Activated CD4-positive, alpha-beta T cell treated with anti-CD3 and anti-CD28 coated beads, Interleukin-2, amount 10 ng/mL, durations not matched to agents 24 days and 14 days (primary cell): ENCODE results near the gene TOX3. TPM values are rescaled to one million over a fixed set of nuclear protein-coding genes. Genes with fewer than 3 reads are reported as not detected.

Experiments
- DNase-seq: peaks from one replicate; pipeline ENCODE4 v3.0.0; 2022
- H3K27ac Mint-ChIP-seq: one replicate; pipeline ENCODE4 v1.8.0; 2022; ENCODE audit warnings: mild to moderate bottlenecking, mixed read lengths
- H3K27me3 Mint-ChIP-seq: one replicate; pipeline ENCODE4 v1.8.0; 2022; ENCODE audit warnings: mixed read lengths
- H3K36me3 Mint-ChIP-seq: one replicate; pipeline ENCODE4 v1.8.0; 2022; ENCODE audit warnings: low read depth, mild to moderate bottlenecking, mixed read lengths
- H3K4me1 Mint-ChIP-seq: one replicate; pipeline ENCODE4 v1.8.0; 2021; ENCODE audit warnings: mixed read lengths
- H3K4me3 Mint-ChIP-seq: one replicate; pipeline ENCODE4 v1.8.0; 2022; ENCODE audit warnings: mild to moderate bottlenecking, moderate library complexity, mixed read lengths
- H3K9me3 Mint-ChIP-seq: one replicate; pipeline ENCODE4 v1.8.0; 2021; ENCODE audit warnings: mixed read lengths
- intact Hi-C: fragments of 100-400 bp; cut with micrococcal nuclease; formaldehyde crosslinking; loops from one replicate; pipeline ENCODE4 v1.15.1; 2023
- total RNA-seq: library from RNA; stranded (reverse); gene quantifications from 2 replicates; pipeline ENCODE4 v1.2.3, GENCODE V29; 2022

Gene TOX3
- total RNA-seq, 1 donor from 2014 or later: not detected

DNA sequence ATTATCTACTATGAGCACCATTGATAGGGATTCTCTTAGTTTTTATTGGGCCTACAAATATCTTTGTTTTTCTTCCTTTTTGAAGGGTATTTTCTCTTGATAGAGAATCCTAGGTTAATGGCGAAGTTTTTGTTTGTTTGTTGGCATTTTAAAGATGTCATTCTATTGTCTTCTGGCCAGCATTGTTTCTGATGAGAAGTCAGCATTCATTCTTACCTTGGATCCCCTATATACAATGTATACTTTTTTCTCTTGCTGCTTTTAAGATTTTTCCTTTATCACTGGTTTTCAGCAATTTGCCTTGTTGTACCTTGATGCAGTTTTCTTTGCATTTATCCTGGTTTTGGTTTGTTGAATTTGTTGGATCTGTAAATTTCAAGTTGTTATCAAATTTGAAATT is 130.1 kb downstream of the TOX3 start:
- Mint-ChIP-seq H3K4me3 (no peak overlapping the region), H3K4me1 (no peaks in the 10 kb centered on the region), H3K27ac (no peak overlapping the region), H3K9me3 (peaks cover 3% of the 10 kb centered on the region), H3K36me3 (no peaks in the 10 kb centered on the region), H3K27me3 (no peaks in the 10 kb centered on the region)
- intact Hi-C loops: no loop called here
- no peak for DNase-seq

DNA sequence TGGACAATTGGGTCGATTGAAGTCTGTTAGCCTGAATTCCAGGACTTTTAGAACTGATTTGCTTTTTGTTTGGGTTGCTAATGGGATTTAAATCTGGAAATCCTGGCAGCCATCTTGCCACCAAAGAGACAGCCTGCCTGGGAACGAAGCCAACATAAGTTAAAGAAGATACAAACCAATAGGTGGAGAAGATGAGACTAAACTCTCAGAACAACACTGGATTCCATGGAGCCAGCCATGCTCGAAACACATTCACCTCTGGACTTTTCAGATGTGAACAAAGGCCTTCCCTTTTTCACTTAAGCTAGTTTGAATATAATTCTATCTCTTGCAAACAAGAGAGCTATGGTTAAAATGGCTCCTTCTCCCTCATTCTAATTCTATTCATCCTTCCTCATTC is 135.9 kb downstream of the TOX3 start:
- no peaks in the 10 kb centered on the region for H3K4me1 Mint-ChIP-seq
- intact Hi-C loops: no loop called here
- no peaks in the 10 kb centered on the region for H3K27me3 Mint-ChIP-seq
- no peak overlapping the region for H3K4me3 Mint-ChIP-seq
- H3K36me3 Mint-ChIP-seq: no peaks in the 10 kb centered on the region
- H3K27ac Mint-ChIP-seq: no peak overlapping the region
- peaks cover under 1% of the 10 kb centered on the region for H3K9me3 Mint-ChIP-seq
- no peak for DNase-seq

DNA sequence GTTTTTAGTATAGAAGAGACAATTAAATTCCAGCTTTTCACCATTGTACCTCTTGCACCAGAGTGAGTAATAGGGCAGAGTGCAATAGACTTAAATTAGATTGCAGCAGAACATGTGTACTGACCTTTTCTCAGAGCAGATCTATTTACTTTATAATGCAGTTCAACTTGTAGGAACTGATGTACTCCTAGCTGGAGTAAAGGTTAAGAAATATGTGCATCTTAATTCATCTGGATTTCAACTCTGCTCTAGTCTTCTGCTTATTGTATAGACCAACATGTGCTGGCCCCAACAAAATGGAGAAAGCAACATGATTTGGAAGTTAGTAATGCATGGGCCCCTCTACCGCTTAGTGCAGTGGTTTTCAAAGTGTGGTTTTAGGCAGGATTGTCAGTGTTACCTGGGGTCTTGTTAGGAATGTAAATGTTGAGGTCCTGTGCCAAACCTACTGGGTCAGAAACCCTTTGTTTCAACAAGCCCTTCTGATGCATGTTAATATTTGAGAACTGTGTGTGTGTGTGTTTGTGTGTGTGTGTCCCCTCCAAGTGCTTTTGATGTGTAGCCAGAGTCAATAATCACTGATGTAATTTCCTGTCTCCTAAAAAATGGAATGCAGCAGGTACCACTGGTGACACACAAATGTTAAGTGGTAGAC is 138.6 kb downstream of the TOX3 start:
- Mint-ChIP-seq H3K27ac (no peak overlapping the region), H3K4me1 (no peaks in the 10 kb centered on the region), H3K4me3 (no peak overlapping the region), H3K27me3 (no peaks in the 10 kb centered on the region), H3K36me3 (no peaks in the 10 kb centered on the region), H3K9me3 (peaks cover 3% of the 10 kb centered on the region)
- no peak for DNase-seq
- intact Hi-C loops: no loop called here

DNA sequence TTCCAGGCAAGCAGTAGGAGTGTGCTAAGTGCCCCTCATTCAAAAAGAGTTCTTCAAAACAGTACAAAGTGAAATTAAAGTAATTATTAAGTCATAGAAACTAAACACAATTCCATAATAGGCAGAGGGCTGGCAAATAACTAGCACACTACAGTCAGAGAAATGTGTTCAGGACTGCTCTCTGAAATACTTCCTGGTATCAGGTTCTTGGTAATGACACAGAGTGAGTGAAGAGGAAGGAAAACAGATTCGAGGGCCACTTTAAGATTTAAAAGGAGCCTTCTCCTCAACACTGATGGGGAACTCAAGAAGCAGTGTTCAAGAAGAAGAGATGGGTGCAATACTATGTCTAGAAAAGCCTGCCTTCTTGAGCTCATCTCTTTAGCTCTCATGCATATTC is 139.2 kb downstream of the TOX3 start:
- H3K27me3 Mint-ChIP-seq: no peaks in the 10 kb centered on the region
- H3K9me3 Mint-ChIP-seq: peaks cover 3% of the 10 kb centered on the region

DNA sequence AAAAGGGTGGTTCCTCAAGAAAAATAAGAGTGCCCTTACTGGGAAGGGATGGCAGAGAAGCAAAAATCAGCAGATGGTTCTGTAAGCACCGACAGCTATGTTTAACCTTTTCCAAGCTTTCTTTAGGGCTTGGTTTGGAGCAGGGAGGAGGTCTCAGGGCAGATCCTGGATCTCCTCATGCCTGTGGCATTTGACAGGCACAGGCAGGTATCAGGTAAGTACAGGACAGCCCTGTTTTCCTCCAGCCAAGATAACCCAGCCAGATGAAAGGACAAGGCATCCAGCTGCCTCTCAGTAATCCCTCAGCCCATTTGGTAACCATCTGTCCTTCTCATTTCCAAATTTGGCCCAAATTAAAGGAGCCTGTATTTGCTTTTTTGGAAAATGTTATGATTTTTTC is 141.5 kb downstream of the TOX3 start:
- H3K4me1 Mint-ChIP-seq: no peaks in the 10 kb centered on the region
- H3K27ac Mint-ChIP-seq: no peak overlapping the region
- DNase-seq: no peak
- intact Hi-C loops: no loop called here
- H3K36me3 Mint-ChIP-seq: no peaks in the 10 kb centered on the region
- H3K27me3 Mint-ChIP-seq: no peaks in the 10 kb centered on the region
- no peak overlapping the region for H3K4me3 Mint-ChIP-seq
- H3K9me3 Mint-ChIP-seq: peaks cover 3% of the 10 kb centered on the region

More for the DNA sequence above, 139.2 kb downstream of the TOX3 start:
- no peak overlapping the region for H3K27ac Mint-ChIP-seq
- no peaks in the 10 kb centered on the region for H3K36me3 Mint-ChIP-seq
- DNase-seq: no peak
- intact Hi-C loops: no loop called here
- no peak overlapping the region for H3K4me3 Mint-ChIP-seq
- H3K4me1 Mint-ChIP-seq: no peaks in the 10 kb centered on the region

DNA sequence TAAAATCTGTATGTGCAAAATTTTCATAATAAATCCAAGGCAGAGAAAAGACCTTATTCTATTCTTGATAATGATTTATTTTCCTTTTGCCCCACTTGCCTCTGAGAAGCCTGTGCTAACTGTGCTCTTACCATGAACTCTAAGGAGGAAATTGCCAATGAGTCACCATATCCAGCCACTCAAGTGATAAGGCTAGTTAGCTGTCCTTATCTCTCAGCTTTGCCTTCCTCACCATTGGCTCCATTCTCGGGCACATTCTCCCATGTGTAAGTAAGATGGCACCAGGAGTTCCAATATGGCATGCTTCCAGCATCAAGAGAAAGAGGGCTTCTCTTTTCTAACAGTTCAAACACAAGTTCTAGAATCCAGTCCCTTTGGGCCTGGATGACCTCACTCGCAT is 142.4 kb downstream of the TOX3 start:
- intact Hi-C loops: no loop called here
- Mint-ChIP-seq H3K36me3 (no peaks in the 10 kb centered on the region), H3K9me3 (peaks cover 3% of the 10 kb centered on the region), H3K4me1 (no peaks in the 10 kb centered on the region), H3K4me3 (no peak overlapping the region), H3K27me3 (no peaks in the 10 kb centered on the region), H3K27ac (no peak overlapping the region)
- DNase-seq: no peak

DNA sequence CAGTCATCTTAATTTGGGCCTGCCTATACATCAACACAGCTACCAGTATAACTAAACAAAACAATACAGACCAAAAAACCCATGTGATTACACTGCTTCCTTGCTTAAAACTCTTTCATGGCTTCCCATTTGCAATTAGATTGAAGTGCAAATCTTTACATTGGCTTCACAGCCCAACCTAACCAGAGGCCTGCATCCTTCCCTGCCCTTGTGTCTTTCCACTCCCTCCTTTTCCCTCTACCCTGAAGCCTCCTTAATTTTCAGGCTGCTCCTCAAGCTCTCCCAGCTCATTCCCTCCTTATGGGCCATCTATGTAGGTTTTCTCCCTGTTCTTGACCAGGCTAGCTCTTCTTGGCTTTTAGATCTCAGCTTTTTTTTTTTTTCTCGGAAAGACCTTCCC is 147.8 kb downstream of the TOX3 start:
- Mint-ChIP-seq H3K4me1 (no peaks in the 10 kb centered on the region), H3K9me3 (peaks cover 9% of the 10 kb centered on the region), H3K27me3 (no peaks in the 10 kb centered on the region), H3K27ac (no peak overlapping the region), H3K4me3 (no peak overlapping the region), H3K36me3 (no peaks in the 10 kb centered on the region)
- no peak for DNase-seq
- intact Hi-C loops: no loop called here

DNA sequence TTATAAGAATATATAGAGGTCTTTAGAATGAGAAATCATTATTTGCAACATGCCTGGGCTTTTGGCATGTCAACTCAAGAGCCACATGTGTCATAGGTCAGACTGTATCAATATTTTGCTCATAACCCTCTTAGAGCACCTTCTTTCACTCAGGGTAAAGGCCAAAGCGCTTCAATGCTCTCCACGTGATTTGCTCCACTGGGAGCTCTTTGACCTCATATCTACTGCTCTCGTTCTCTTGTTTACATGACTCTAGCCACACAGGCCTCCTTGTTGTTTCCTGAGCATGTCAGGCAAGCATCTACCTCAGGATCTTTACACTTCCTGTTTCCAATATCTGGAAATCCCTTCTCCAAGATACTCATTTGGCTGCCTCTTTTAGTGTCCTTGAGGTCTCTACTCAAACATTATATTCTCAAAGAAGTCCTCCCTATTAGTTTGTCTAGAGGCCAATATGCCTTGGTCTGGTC is 148.4 kb downstream of the TOX3 start:
- Mint-ChIP-seq H3K4me3 (no peak overlapping the region), H3K27me3 (no peaks in the 10 kb centered on the region), H3K36me3 (no peaks in the 10 kb centered on the region), H3K27ac (no peak overlapping the region), H3K4me1 (no peaks in the 10 kb centered on the region), H3K9me3 (peaks cover 9% of the 10 kb centered on the region)
- DNase-seq: no peak
- intact Hi-C loops: no loop called here

DNA sequence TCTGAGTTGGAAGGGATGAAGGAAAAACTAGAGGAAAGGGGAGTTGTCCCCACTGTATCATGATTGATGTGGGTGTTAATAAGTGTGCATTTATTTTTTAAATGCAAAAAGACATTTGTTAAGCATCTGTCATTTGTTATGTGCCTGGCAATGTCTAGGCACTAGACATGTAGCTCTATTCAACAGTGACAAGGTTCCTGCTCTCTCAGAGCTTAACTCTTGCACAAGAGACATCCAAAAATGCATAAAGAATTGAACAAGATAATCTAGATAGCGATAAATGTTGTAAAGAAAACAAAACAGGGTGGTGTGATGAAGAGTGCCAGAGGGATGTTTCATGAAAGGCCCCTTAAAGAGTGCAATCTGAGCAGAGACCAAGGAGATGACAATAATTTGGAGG is 148.9 kb downstream of the TOX3 start:
- Mint-ChIP-seq H3K27me3 (no peaks in the 10 kb centered on the region), H3K27ac (no peak overlapping the region), H3K36me3 (no peaks in the 10 kb centered on the region), H3K9me3 (peaks cover 9% of the 10 kb centered on the region), H3K4me3 (no peak overlapping the region), H3K4me1 (no peaks in the 10 kb centered on the region)
- intact Hi-C loops: no loop called here
- DNase-seq: no peak

DNA sequence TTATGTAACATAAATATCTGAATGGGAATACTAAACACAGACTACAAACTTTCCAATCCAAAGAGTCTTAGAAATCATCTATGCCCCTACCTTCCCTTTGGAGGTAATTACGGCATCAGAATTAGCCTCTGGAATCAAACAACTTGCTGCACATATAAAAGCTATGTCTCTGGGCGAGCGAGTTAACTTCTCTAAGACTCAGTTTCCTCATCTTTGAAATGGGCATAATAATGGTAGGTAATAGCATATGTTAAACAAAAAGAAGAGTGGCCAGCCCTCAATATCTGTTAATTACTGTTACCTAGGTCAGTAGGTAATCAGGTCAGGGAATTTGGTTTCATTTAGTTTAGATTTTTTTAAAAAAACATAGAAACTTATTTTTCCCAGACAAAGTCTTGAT is 153.5 kb downstream of the TOX3 start:
- no peak for DNase-seq
- H3K36me3 Mint-ChIP-seq: no peaks in the 10 kb centered on the region
- intact Hi-C loops: no loop called here
- no peaks in the 10 kb centered on the region for H3K4me1 Mint-ChIP-seq
- no peak overlapping the region for H3K27ac Mint-ChIP-seq
- H3K9me3 Mint-ChIP-seq: peaks cover 9% of the 10 kb centered on the region
- H3K4me3 Mint-ChIP-seq: no peak overlapping the region
- H3K27me3 Mint-ChIP-seq: no peaks in the 10 kb centered on the region

DNA sequence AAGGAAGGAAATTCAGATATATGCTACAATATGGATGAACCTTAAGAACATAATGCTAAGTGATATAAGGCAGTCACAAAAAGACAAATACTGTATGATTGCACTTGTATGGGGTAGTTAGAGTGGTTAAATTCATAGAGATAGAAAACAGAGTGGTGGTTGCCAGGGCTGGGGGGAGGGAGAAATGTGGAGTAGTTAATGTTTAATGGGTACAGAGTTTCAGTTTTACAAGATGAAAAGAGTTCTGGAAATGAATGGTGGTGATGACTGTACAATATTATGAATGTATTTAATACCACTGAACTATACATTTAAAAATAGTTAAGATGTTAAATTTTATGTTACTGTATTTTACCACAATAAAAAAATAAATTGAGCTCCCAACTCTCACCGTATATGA is 157.9 kb downstream of the TOX3 start:
- no peaks in the 10 kb centered on the region for H3K9me3 Mint-ChIP-seq
- no peak overlapping the region for H3K4me3 Mint-ChIP-seq
- intact Hi-C loops: no loop called here
- no peaks in the 10 kb centered on the region for H3K4me1 Mint-ChIP-seq
- H3K36me3 Mint-ChIP-seq: no peaks in the 10 kb centered on the region
- H3K27me3 Mint-ChIP-seq: no peaks in the 10 kb centered on the region
- no peak overlapping the region for H3K27ac Mint-ChIP-seq
- no peak for DNase-seq
